Activated naive CD4-positive, alpha-beta T cell treated with anti-CD3 and anti-CD28 coated beads, Interleukin-2, amount 10 ng/mL, durations not matched to agents 7 days and 5 days (primary cell): ENCODE results near the gene ZNF892.

Source experiments
- CTCF ChIA-PET: fragments of 350-600 bp; sonication (Branson Sonifier 250); formaldehyde crosslinking; loops from one replicate; lab custom pipeline; 2021; ENCODE audit warnings: antibody characterized with exemption; lab: Charles Lee
- DNase-seq: peaks from one replicate; pipeline ENCODE4 v3.0.0-alpha.2; 2020
- H3K27ac Mint-ChIP-seq: one replicate; pipeline ENCODE4 v1.8.0; 2021; ENCODE audit warnings: mild to moderate bottlenecking, moderate library complexity, mixed read lengths
- H3K27me3 Mint-ChIP-seq: one replicate; pipeline ENCODE4 v1.8.0; 2021; ENCODE audit warnings: mild to moderate bottlenecking, mixed read lengths
- H3K36me3 Mint-ChIP-seq: one replicate; pipeline ENCODE4 v1.8.0; 2021; ENCODE audit warnings: mixed read lengths
- H3K4me1 Mint-ChIP-seq: one replicate; pipeline ENCODE4 v1.8.0; 2021; ENCODE audit warnings: mixed read lengths
- H3K4me3 Mint-ChIP-seq: one replicate; pipeline ENCODE4 v1.8.0; 2021; ENCODE audit warnings: mild to moderate bottlenecking, moderate library complexity, mixed read lengths
- H3K9me3 Mint-ChIP-seq: one replicate; pipeline ENCODE4 v1.8.0; 2021; ENCODE audit warnings: mixed read lengths

ZNF892 gene

GRCh38 chr2:95207111-95207961 is at the start of gene ZNF892:
TSS of gene ZNF892 (plus strand) at chr2:95207521. CDS start at chr2:95207816, 295 bp downstream.
- H3K36me3 Mint-ChIP-seq, result peaks cover 30% of the 10 kb centered on the region

GRCh38 chr2:95158441-95158840 is 48.9 kb upstream of the ZNF892 start:
- Mint-ChIP-seq H3K27ac (peak overlapping the region; percentile 60), H3K4me1 (peaks cover 13% of the 10 kb centered on the region), H3K9me3 (peaks cover 20% of the 10 kb centered on the region), H3K27me3 (no peaks in the 10 kb centered on the region), H3K36me3 (peaks cover 37% of the 10 kb centered on the region), H3K4me3 (peak overlapping the region; percentile 81)
- DNase-seq, result no peak
- CTCF ChIA-PET, result no interaction called here

More at GRCh38 chr2:95207111-95207961, at the start of gene ZNF892:
- Mint-ChIP-seq H3K27me3 (no peaks in the 10 kb centered on the region), H3K27ac (peak within 1 kb of the TSS; percentile 64), H3K4me1 (peaks cover 19% of the 10 kb centered on the region), H3K4me3 (peak within 1 kb of the TSS; percentile 88), H3K9me3 (peaks cover 32% of the 10 kb centered on the region)
- CTCF ChIA-PET, result no interaction called here
- peak; percentile 86 for DNase-seq

GRCh38 chr2:95158891-95159619 is 48.3 kb upstream of the ZNF892 start:
- Mint-ChIP-seq H3K9me3 (peaks cover 18% of the 10 kb centered on the region), H3K36me3 (peaks cover 33% of the 10 kb centered on the region), H3K4me1 (peaks cover 19% of the 10 kb centered on the region), H3K27me3 (no peaks in the 10 kb centered on the region), H3K4me3 (peak overlapping the region; percentile 81), H3K27ac (peak overlapping the region; percentile 79)
- CTCF ChIA-PET, result interaction anchor here (1.2 to 1.4 kb wide), 2 partner anchors 135 to 136 kb away, joined by 3 to 5 read pairs; no protein-coding TSS in a partner anchor
- DNase-seq, result peak; percentile 60

DNA sequence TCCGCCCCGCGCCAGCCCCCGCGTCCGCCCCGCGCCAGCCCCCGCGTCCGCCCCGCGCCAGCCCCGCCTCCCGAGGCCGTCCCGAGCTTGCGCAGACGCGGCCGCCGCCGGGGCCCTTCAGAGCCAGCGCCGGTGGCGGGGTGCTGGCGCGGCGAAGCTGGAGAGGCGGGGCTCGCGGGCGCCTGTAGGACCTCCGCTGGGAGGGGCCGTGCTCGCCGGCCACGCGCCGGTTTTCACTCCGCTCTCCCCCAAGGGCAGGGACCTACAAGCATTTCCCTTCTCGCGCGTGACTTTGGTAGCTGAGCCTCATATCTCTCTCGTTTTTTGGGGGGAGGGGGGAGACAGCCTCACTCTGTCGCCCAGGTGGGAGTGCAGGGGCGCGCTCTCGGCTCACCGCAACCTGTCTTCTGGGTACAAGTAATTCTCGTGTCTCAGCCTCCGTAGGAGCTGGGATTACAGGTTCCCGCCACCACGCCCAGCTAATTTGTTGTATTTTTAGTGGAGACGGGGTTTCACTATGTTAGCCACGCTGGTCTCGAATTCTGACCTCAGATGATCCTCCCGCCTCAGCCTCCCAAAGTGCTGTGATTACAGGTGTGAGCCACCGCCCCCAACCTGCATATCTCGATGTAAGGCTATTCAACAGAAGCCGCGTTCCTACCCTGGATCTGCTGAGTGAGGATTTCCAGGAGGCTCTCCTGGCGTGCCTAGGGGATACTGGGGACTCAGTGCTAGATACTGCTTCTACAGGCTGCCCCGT is 47.5 kb upstream of the ZNF892 start, which contains the start of gene ZNF514:
ZNF514 (minus strand) TSS at position 159 of the 760 bp plus-strand sequence. CDS start 6,595 bp downstream, outside the sequence.
- peak; percentile 83 for DNase-seq
- Mint-ChIP-seq H3K27ac (peak within 1 kb of the TSS; percentile 82), H3K4me1 (peaks cover 26% of the 10 kb centered on the region), H3K9me3 (peaks cover 17% of the 10 kb centered on the region), H3K27me3 (no peaks in the 10 kb centered on the region), H3K36me3 (peaks cover 28% of the 10 kb centered on the region), H3K4me3 (peak within 1 kb of the TSS; percentile 84)
- CTCF ChIA-PET, result interaction anchor here (1.2 to 1.4 kb wide), 2 partner anchors 136 to 137 kb away, joined by 3 to 5 read pairs; no protein-coding TSS in a partner anchor

- peaks cover 38% of the 10 kb centered on the region for H3K4me1 Mint-ChIP-seq
These were observed 42.3 kb upstream of the ZNF892 start for GRCh38 chr2:95165030-95165370.

GRCh38 chr2:95165371-95166064 is 41.8 kb upstream of the ZNF892 start, which contains the start of gene ZNF2:
TSS of gene ZNF2 (plus strand) at chr2:95165809. CDS start at chr2:95176227, 10,418 bp downstream.
- Mint-ChIP-seq H3K4me3 (peak within 1 kb of the TSS; percentile 98), H3K9me3 (peaks cover 8% of the 10 kb centered on the region), H3K27me3 (no peaks in the 10 kb centered on the region), H3K36me3 (peaks cover 18% of the 10 kb centered on the region), H3K4me1 (peaks cover 32% of the 10 kb centered on the region), H3K27ac (peak within 1 kb of the TSS; percentile 92)
- CTCF ChIA-PET, result interaction anchor here (1.3 to 2.4 kb wide), 3 partner anchors 39 to 143 kb away, joined by 3 to 10 read pairs (median 4); no protein-coding TSS in a partner anchor
- peak; percentile 99 for DNase-seq

More at GRCh38 chr2:95165030-95165370, 42.3 kb upstream of the ZNF892 start:
- CTCF ChIA-PET, result interaction anchor here (1.0 to 2.4 kb wide), 4 partner anchors 39 to 143 kb away, joined by 3 to 10 read pairs (median 4); partner anchors contain the start of gene MRPS5
- H3K27me3 Mint-ChIP-seq, result no peaks in the 10 kb centered on the region
- peaks cover 18% of the 10 kb centered on the region for H3K36me3 Mint-ChIP-seq
- peak overlapping the region; percentile 98 for H3K4me3 Mint-ChIP-seq
- no peak for DNase-seq
- H3K27ac Mint-ChIP-seq, result peak overlapping the region; percentile 92
- H3K9me3 Mint-ChIP-seq, result peaks cover 8% of the 10 kb centered on the region

DNA sequence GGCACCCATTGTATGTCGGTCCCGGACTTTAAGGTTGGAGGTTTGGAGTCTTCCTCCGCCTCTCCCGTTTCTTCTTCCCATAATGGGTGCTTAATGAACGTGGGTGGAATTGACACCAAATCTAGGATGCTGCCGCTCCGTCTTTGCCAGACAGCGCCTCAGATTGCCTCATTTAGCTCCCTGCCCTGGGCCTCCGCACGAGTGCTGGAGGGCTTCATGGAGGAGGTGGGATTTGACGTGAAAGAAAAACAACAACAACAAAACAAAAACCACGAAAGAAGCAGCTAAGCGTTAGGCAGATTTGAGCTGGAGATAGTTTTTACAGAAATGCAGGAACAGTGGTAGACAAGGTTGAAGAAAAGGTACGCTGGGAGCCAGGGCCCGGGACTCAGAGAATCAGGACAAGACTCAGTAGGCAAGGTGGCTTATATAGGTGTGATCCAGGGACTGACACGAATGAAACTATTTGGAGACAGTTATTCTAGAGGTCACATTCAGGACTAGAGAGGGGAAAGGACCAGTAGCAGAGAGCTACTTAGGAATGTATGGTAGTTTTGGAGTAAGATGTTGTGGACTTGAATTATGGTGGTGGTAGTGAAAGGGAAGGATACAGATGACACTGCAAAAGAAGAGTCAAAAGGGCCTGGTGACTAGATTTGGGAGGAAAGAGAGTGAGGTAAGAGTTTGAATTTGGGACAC is 41.1 kb upstream of the ZNF892 start:
- Mint-ChIP-seq H3K9me3 (peaks cover 10% of the 10 kb centered on the region), H3K4me3 (peak overlapping the region; percentile 98), H3K27me3 (no peaks in the 10 kb centered on the region), H3K4me1 (peaks cover 32% of the 10 kb centered on the region), H3K27ac (peak overlapping the region; percentile 92), H3K36me3 (peaks cover 19% of the 10 kb centered on the region)
- CTCF ChIA-PET, result interaction anchor here (0.7 to 2.4 kb wide), 3 partner anchors 51 to 144 kb away, joined by 4 to 10 read pairs (median 4); no protein-coding TSS in a partner anchor
- DNase-seq, result no peak

DNA sequence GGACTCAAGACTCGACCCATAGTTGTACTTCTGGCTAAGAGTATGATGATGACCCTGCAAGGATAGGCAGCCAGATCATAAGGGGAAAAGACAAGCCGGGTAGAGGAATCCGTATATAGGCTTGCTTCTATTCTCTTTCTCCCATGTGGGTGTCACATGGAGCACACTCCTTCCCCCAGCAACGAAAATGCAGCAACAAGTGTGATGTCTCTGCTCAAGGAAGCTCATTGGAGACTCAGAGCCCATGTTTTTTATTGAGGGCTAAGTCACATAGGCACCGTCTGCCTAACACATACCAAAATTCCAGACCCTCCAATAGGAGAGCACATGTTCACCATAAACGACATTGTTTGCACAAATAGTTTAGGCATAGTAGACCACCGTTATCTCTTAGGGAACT is 35.4 kb upstream of the ZNF892 start:
- no peak overlapping the region for H3K4me3 Mint-ChIP-seq
- DNase-seq, result no peak
- peaks cover 6% of the 10 kb centered on the region for H3K4me1 Mint-ChIP-seq
- peaks cover 8% of the 10 kb centered on the region for H3K36me3 Mint-ChIP-seq
- CTCF ChIA-PET, result no interaction called here
- peaks cover 9% of the 10 kb centered on the region for H3K9me3 Mint-ChIP-seq
- H3K27me3 Mint-ChIP-seq, result no peaks in the 10 kb centered on the region
- no peak overlapping the region for H3K27ac Mint-ChIP-seq

GRCh38 chr2:95174031-95174542 is 33.2 kb upstream of the ZNF892 start:
- Mint-ChIP-seq H3K9me3 (peaks cover 10% of the 10 kb centered on the region), H3K4me1 (peaks cover 6% of the 10 kb centered on the region), H3K4me3 (no peak overlapping the region), H3K36me3 (peaks cover 26% of the 10 kb centered on the region), H3K27me3 (no peaks in the 10 kb centered on the region), H3K27ac (no peak overlapping the region)
- no peak for DNase-seq
- CTCF ChIA-PET, result no interaction called here

- CTCF ChIA-PET, result interaction anchor here (1.5 kb wide), 1 partner anchor 11 kb away, joined by 3 read pairs; no protein-coding TSS in a partner anchor
- H3K27me3 Mint-ChIP-seq, result no peaks in the 10 kb centered on the region
- H3K4me1 Mint-ChIP-seq, result no peaks in the 10 kb centered on the region
- DNase-seq, result no peak
- peaks cover 41% of the 10 kb centered on the region for H3K9me3 Mint-ChIP-seq
- H3K4me3 Mint-ChIP-seq, result no peak overlapping the region
- H3K27ac Mint-ChIP-seq, result no peak overlapping the region
- H3K36me3 Mint-ChIP-seq, result peaks cover 67% of the 10 kb centered on the region
These were observed 27.9 kb upstream of the ZNF892 start for GRCh38 chr2:95179451-95179850.

GRCh38 chr2:95181774-95182173 is 25.5 kb upstream of the ZNF892 start:
- Mint-ChIP-seq H3K27ac (no peak overlapping the region), H3K36me3 (peaks cover 63% of the 10 kb centered on the region), H3K4me3 (no peak overlapping the region), H3K9me3 (peaks cover 48% of the 10 kb centered on the region), H3K4me1 (no peaks in the 10 kb centered on the region), H3K27me3 (no peaks in the 10 kb centered on the region)
- CTCF ChIA-PET, result no interaction called here
- no peak for DNase-seq

DNA sequence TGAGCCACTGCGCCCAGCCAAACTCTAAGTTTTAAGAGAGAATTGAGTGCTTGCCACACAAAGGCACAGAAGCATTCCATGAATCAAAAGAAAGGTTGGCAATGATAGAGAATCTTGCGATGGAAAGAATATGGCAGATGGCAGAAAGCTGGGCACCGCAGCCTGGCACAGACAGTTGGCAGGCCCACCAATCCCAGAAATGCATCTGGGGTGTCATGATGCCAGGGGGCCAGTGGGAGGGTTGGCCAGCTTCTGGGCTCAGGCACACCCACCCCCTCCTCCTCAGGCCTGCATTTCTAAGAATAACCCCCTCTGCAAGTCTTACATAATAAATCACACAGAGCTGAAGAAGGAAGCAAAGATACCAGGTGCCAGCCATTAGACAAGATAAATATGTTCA is 22.1 kb upstream of the ZNF892 start:
- no peak overlapping the region for H3K4me3 Mint-ChIP-seq
- no peaks in the 10 kb centered on the region for H3K4me1 Mint-ChIP-seq
- CTCF ChIA-PET, result no interaction called here
- peaks cover 39% of the 10 kb centered on the region for H3K9me3 Mint-ChIP-seq
- peaks cover 35% of the 10 kb centered on the region for H3K36me3 Mint-ChIP-seq
- no peak for DNase-seq
- peaks cover 4% of the 10 kb centered on the region for H3K27me3 Mint-ChIP-seq
- no peak overlapping the region for H3K27ac Mint-ChIP-seq
